ENCODE results near the gene ARFGAP2. TPM values are rescaled to one million over a fixed set of nuclear protein-coding genes. Genes with fewer than 3 reads are reported as not detected.

The ARFGAP2 gene
- total and polyA plus RNA-seq, 2 of the 8 experiments (the other 6 are each of a cell fraction or from before 2014, with no cell fraction given): 50.2 to 64.0 TPM

DNA sequence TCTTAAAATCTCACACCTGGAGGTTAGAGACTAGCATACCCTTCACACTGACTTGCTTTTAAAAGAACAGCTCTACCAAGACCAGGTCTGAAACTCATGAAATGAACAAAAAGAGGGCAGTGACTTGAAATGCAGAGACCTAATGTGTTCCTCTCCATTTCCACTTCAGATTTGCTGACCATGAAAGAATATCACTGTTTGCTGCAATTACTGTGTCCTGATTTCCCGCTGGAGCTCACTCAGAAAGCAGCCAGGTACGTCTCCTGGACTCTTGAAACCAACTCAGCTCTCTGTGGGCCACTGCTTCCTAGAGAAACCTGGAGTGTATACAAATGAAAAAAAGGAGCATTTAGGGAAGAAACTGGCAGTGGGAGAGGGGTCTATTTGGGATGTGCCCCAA is 39.2 kb downstream of the ARFGAP2 start (continued):
- TF ChIP-seq, protein P1, sequence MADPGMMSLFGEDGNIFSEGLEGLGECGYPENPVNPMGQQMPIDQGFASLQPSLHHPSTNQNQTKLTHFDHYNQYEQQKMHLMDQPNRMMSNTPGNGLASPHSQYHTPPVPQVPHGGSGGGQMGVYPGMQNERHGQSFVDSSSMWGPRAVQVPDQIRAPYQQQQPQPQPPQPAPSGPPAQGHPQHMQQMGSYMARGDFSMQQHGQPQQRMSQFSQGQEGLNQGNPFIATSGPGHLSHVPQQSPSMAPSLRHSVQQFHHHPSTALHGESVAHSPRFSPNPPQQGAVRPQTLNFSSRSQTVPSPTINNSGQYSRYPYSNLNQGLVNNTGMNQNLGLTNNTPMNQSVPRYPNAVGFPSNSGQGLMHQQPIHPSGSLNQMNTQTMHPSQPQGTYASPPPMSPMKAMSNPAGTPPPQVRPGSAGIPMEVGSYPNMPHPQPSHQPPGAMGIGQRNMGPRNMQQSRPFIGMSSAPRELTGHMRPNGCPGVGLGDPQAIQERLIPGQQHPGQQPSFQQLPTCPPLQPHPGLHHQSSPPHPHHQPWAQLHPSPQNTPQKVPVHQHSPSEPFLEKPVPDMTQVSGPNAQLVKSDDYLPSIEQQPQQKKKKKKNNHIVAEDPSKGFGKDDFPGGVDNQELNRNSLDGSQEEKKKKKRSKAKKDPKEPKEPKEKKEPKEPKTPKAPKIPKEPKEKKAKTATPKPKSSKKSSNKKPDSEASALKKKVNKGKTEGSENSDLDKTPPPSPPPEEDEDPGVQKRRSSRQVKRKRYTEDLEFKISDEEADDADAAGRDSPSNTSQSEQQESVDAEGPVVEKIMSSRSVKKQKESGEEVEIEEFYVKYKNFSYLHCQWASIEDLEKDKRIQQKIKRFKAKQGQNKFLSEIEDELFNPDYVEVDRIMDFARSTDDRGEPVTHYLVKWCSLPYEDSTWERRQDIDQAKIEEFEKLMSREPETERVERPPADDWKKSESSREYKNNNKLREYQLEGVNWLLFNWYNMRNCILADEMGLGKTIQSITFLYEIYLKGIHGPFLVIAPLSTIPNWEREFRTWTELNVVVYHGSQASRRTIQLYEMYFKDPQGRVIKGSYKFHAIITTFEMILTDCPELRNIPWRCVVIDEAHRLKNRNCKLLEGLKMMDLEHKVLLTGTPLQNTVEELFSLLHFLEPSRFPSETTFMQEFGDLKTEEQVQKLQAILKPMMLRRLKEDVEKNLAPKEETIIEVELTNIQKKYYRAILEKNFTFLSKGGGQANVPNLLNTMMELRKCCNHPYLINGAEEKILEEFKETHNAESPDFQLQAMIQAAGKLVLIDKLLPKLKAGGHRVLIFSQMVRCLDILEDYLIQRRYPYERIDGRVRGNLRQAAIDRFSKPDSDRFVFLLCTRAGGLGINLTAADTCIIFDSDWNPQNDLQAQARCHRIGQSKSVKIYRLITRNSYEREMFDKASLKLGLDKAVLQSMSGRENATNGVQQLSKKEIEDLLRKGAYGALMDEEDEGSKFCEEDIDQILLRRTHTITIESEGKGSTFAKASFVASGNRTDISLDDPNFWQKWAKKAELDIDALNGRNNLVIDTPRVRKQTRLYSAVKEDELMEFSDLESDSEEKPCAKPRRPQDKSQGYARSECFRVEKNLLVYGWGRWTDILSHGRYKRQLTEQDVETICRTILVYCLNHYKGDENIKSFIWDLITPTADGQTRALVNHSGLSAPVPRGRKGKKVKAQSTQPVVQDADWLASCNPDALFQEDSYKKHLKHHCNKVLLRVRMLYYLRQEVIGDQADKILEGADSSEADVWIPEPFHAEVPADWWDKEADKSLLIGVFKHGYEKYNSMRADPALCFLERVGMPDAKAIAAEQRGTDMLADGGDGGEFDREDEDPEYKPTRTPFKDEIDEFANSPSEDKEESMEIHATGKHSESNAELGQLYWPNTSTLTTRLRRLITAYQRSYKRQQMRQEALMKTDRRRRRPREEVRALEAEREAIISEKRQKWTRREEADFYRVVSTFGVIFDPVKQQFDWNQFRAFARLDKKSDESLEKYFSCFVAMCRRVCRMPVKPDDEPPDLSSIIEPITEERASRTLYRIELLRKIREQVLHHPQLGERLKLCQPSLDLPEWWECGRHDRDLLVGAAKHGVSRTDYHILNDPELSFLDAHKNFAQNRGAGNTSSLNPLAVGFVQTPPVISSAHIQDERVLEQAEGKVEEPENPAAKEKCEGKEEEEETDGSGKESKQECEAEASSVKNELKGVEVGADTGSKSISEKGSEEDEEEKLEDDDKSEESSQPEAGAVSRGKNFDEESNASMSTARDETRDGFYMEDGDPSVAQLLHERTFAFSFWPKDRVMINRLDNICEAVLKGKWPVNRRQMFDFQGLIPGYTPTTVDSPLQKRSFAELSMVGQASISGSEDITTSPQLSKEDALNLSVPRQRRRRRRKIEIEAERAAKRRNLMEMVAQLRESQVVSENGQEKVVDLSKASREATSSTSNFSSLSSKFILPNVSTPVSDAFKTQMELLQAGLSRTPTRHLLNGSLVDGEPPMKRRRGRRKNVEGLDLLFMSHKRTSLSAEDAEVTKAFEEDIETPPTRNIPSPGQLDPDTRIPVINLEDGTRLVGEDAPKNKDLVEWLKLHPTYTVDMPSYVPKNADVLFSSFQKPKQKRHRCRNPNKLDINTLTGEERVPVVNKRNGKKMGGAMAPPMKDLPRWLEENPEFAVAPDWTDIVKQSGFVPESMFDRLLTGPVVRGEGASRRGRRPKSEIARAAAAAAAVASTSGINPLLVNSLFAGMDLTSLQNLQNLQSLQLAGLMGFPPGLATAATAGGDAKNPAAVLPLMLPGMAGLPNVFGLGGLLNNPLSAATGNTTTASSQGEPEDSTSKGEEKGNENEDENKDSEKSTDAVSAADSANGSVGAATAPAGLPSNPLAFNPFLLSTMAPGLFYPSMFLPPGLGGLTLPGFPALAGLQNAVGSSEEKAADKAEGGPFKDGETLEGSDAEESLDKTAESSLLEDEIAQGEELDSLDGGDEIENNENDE (IDR thresholded peaks at IDR 0.05; ENCODE audit: insufficient replicate concordance, low read length): no peak
- no peak for TF ChIP-seq NANOG (IDR thresholded peaks at IDR 0.05; ENCODE audit: insufficient read depth, low read depth, low read length, poor library complexity, severe bottlenecking)
- no peak for TF ChIP-seq POU5F1 (IDR thresholded peaks at IDR 0.05; ENCODE audit: low read depth, low read length)
- no peak for TF ChIP-seq RNF2 (IDR thresholded peaks at IDR 0.05; ENCODE audit: borderline replicate concordance, low read depth, low read length, missing control alignments, poor library complexity, severe bottlenecking)
- no peak for TF ChIP-seq BRCA1 (IDR thresholded peaks at IDR 0.05; ENCODE audit: low read depth, low read length)
- no peak for TF ChIP-seq RXRA (IDR thresholded peaks at IDR 0.05; ENCODE audit: insufficient read depth, low read depth, low read length)
- TF ChIP-seq KDM4A (IDR thresholded peaks at IDR 0.05; ENCODE audit: low read depth, low read length, severe bottlenecking): no peak
- TF ChIP-seq CHD2 (IDR thresholded peaks at IDR 0.05; ENCODE audit: low read length): no peak
- TF ChIP-seq NRF1 (IDR thresholded peaks at IDR 0.05; ENCODE audit: low read depth, low read length): no peak
- no peak for TF ChIP-seq CBX8 (IDR thresholded peaks at IDR 0.05; ENCODE audit: borderline replicate concordance, low read depth, low read length)
